Caco-2 (cell line): Measurements from ENCODE around the gene TMEM117. TPM values are rescaled to one million over a fixed set of nuclear protein-coding genes. Genes with fewer than 3 reads are reported as not detected.

ENCODE experiments used
- BruUV-seq: library from RNA; stranded (reverse); fragments of 400-500 nt; replicated peaks from 2 replicates; lab custom pipeline; 2021; lab: Mats Ljungman, UMichigan
- CTCF ChIA-PET: fragments of 300-600 bp; sonication (Branson Sonifier 250); formaldehyde crosslinking; loops from one replicate; lab custom pipeline; 2022; ENCODE audit warnings: antibody characterized with exemption; lab: Charles Lee
- POLR2A ChIA-PET: fragments of 300-600 bp; sonication (Branson Sonifier 250); formaldehyde crosslinking; loops from one replicate; lab custom pipeline; 2022; ENCODE audit warnings: antibody characterized with exemption; lab: Charles Lee
- DNase-seq, 2 experiments: peaks; one replicate each; pipeline versions ENCODE4 v3.0.0 to v3.0.0-alpha.2; 2020 to 2022
- H3K27me3 ChIP-seq: replicated peaks from 2 replicates; pipeline ENCODE4 v1.6.0; 2011; ENCODE audit warnings: low read length; ENCODE audit not compliant: control insufficient read depth, insufficient read depth
- H3K36me3 ChIP-seq: 2 replicates; pipeline ENCODE4 v1.5.1; 2011; ENCODE audit warnings: low read length; ENCODE audit not compliant: control insufficient read depth, insufficient read depth
- H3K4me1 ChIP-seq: fragments of 250-450 bp; sonication (Bioruptor Pico); 2 replicates; pipeline ENCODE4 v1.5.1; 2020; ENCODE audit warnings: mild to moderate bottlenecking
- H3K4me3 ChIP-seq: 2 replicates; pipeline ENCODE4 v1.5.1; 2011; ENCODE audit warnings: low read depth, mild to moderate bottlenecking, control low read depth, low read length
- H3K9me3 ChIP-seq: fragments of 250-450 bp; sonication (Bioruptor Pico); 2 replicates; pipeline ENCODE4 v1.5.1; 2020; ENCODE audit warnings: mild to moderate bottlenecking, moderate library complexity
- H3K27ac Mint-ChIP-seq: one replicate; pipeline ENCODE4 v1.8.0; 2022; ENCODE audit warnings: mixed read lengths; ENCODE audit not compliant: unreplicated experiment
- H3K27me3 Mint-ChIP-seq: one replicate; pipeline ENCODE4 v1.8.0; 2022; ENCODE audit warnings: mixed read lengths; ENCODE audit not compliant: insufficient read depth, unreplicated experiment
- H3K36me3 Mint-ChIP-seq: one replicate; pipeline ENCODE4 v1.8.0; 2022; ENCODE audit warnings: mild to moderate bottlenecking, mixed read lengths; ENCODE audit not compliant: insufficient read depth, unreplicated experiment
- H3K4me1 Mint-ChIP-seq: one replicate; pipeline ENCODE4 v1.8.0; 2022; ENCODE audit warnings: low read depth, mixed read lengths; ENCODE audit not compliant: unreplicated experiment
- H3K4me3 Mint-ChIP-seq: one replicate; pipeline ENCODE4 v1.8.0; 2022; ENCODE audit warnings: mild to moderate bottlenecking, moderate library complexity, mixed read lengths; ENCODE audit not compliant: unreplicated experiment
- H3K9me3 Mint-ChIP-seq: one replicate; pipeline ENCODE4 v1.8.0; 2022; ENCODE audit warnings: mixed read lengths; ENCODE audit not compliant: unreplicated experiment
- intact Hi-C: fragments of 100-400 bp; cut with micrococcal nuclease; formaldehyde crosslinking; loops from one replicate; pipeline ENCODE4 v1.10.0; 2022; ENCODE audit not compliant: unreplicated experiment
- total RNA-seq: library from RNA; stranded (reverse); gene quantifications from 2 replicates; pipeline ENCODE4 v1.2.3, GENCODE V29; 2022
- TF ChIP-seq, protein P1 (sequence below), 2 experiments: fragments of 200-600 bp in 1 of 2; IDR thresholded peaks; 1 replicate in 1 of 2; 2 replicates in 1 of 2; pipeline versions ENCODE4 v1.5.1 to v1.8.0; 2011 to 2022; ENCODE audit warnings: antibody characterized with exemption in 1 of 2, control low read depth in 1 of 2, inconsistent platforms in 1 of 2, low read depth in 1 of 2, low read length in 1 of 2, mild to moderate bottlenecking in 1 of 2, moderate library complexity in 1 of 2; ENCODE audit not compliant: insufficient read depth in 1 of 2, severe bottlenecking in 1 of 2, unreplicated experiment in 1 of 2

The TMEM117 gene
- total RNA-seq, 1 experiment from 2014 or later: 34.1 TPM

DNA sequence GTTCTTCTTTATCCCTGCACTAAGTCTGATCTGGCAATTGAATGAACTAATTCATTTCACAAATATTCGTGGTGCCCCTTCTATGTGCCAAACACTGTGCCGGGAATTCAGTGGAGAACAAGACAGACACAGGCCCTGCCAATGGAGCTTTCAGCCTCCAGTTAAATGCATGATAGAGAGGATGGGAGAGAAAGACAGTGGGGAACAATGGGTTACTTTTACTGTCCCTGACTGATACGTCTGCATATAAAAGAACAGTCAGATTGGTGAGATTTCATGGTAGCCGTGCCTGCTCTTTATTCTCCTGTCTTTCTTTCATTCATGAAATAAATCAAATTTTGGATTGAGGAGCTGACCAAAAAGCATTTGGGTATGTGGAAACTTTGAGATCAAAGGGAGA, 78.5 kb downstream of the TMEM117 start:
- no peaks in the 10 kb centered on the region for H3K36me3 ChIP-seq
- H3K9me3 Mint-ChIP-seq: no peaks in the 10 kb centered on the region
- H3K36me3 Mint-ChIP-seq: no peaks in the 10 kb centered on the region
- no peak overlapping the region for H3K4me3 ChIP-seq
- DNase-seq: no peak
- TF ChIP-seq, protein P1, sequence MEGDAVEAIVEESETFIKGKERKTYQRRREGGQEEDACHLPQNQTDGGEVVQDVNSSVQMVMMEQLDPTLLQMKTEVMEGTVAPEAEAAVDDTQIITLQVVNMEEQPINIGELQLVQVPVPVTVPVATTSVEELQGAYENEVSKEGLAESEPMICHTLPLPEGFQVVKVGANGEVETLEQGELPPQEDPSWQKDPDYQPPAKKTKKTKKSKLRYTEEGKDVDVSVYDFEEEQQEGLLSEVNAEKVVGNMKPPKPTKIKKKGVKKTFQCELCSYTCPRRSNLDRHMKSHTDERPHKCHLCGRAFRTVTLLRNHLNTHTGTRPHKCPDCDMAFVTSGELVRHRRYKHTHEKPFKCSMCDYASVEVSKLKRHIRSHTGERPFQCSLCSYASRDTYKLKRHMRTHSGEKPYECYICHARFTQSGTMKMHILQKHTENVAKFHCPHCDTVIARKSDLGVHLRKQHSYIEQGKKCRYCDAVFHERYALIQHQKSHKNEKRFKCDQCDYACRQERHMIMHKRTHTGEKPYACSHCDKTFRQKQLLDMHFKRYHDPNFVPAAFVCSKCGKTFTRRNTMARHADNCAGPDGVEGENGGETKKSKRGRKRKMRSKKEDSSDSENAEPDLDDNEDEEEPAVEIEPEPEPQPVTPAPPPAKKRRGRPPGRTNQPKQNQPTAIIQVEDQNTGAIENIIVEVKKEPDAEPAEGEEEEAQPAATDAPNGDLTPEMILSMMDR (IDR thresholded peaks at IDR 0.05; ENCODE audit: insufficient read depth in 1 of 2, low read depth in 1 of 2, low read length in 1 of 2, severe bottlenecking in 1 of 2, unreplicated experiment in 1 of 2): no peak
- intact Hi-C loops: no loop called here
- H3K27me3 ChIP-seq: no peaks in the 10 kb centered on the region
- no peaks in the 10 kb centered on the region for H3K4me1 ChIP-seq
- H3K27ac Mint-ChIP-seq: no peak overlapping the region
- H3K4me1 Mint-ChIP-seq: no peaks in the 10 kb centered on the region
- POLR2A ChIA-PET: no interaction called here
- CTCF ChIA-PET: no interaction called here
- no peak overlapping the region for H3K4me3 Mint-ChIP-seq
- H3K27me3 Mint-ChIP-seq: no peaks in the 10 kb centered on the region
- no peaks in the 10 kb centered on the region for H3K9me3 ChIP-seq
- no TSS peak for BruUV-seq

DNA sequence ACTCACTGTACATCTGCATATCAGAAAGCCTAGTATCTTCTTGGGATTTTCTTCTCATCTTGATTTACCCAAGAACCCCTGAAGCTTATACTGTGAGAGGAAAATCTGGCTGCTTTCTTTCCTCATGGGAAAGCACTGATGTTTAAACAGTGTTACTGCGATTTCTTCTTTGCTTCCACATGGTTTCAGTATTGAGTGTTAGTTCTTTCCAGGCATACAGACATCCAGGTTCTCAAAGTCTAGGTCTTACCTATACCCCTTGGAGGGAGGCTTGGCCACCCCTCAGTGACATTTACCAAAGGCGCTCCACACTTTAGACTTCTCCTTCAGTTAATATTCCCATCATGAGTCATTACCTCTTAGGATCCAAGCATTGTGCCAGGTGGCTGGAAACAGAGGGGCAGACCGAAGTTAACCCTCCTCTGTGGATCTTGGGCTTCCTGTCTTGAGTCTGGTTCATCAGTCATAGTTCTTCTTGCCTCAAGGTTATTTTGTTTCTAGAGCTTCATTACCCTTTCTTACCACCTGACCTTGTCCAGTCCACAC, 79.1 kb downstream of the TMEM117 start:
- Histone ChIP-seq H3K4me3 (no peak overlapping the region), H3K36me3 (no peaks in the 10 kb centered on the region), H3K4me1 (no peaks in the 10 kb centered on the region), H3K27me3 (no peaks in the 10 kb centered on the region), H3K9me3 (no peaks in the 10 kb centered on the region)
- no peak overlapping the region for H3K4me3 Mint-ChIP-seq
- POLR2A ChIA-PET: no interaction called here
- no TSS peak for BruUV-seq
- no peaks in the 10 kb centered on the region for H3K27me3 Mint-ChIP-seq
- no peaks in the 10 kb centered on the region for H3K4me1 Mint-ChIP-seq
- intact Hi-C loops: loop anchor here (1.0 kb wide), 1 partner anchor 23 kb away; no protein-coding TSS in a partner anchor
- H3K9me3 Mint-ChIP-seq: no peaks in the 10 kb centered on the region
- TF ChIP-seq, protein P1 (IDR thresholded peaks at IDR 0.05; ENCODE audit: insufficient read depth in 1 of 2, low read depth in 1 of 2, low read length in 1 of 2, severe bottlenecking in 1 of 2, unreplicated experiment in 1 of 2): peak; percentile 31 to 41
- CTCF ChIA-PET: no interaction called here
- DNase-seq: peak in 1 of 2 experiments; percentile 7
- H3K27ac Mint-ChIP-seq: no peak overlapping the region
- no peaks in the 10 kb centered on the region for H3K36me3 Mint-ChIP-seq

DNA sequence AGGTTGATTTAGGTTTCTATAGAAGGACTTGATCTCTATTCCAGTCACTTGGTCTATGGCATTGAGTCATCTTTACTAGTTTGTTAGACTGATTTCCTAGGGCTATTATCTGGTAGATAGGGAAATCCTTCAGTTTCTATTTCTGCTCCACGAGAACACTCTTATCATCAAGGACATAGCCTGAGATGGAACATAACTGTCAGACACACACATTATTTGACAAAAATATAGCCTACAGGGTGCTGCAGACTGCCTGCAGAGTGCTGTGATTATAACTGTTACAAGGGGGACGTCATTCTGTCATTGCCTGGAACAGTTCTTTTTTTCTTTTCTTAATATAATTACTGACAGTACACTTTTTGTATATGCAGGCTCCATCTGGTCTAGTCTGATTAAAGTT, 82.0 kb downstream of the TMEM117 start:
- no peaks in the 10 kb centered on the region for H3K36me3 Mint-ChIP-seq
- H3K4me3 Mint-ChIP-seq: no peak overlapping the region
- Histone ChIP-seq H3K4me1 (no peaks in the 10 kb centered on the region), H3K4me3 (no peak overlapping the region), H3K27me3 (no peaks in the 10 kb centered on the region), H3K9me3 (no peaks in the 10 kb centered on the region), H3K36me3 (no peaks in the 10 kb centered on the region)
- peaks cover 7% of the 10 kb centered on the region for H3K4me1 Mint-ChIP-seq
- H3K27ac Mint-ChIP-seq: no peak overlapping the region
- H3K27me3 Mint-ChIP-seq: no peaks in the 10 kb centered on the region
- ChIA-PET CTCF (no interaction called here), POLR2A (no interaction called here)
- intact Hi-C loops: no loop called here
- TF ChIP-seq, protein P1 (IDR thresholded peaks at IDR 0.05; ENCODE audit: insufficient read depth in 1 of 2, low read depth in 1 of 2, low read length in 1 of 2, severe bottlenecking in 1 of 2, unreplicated experiment in 1 of 2): no peak
- DNase-seq: no peak
- no peaks in the 10 kb centered on the region for H3K9me3 Mint-ChIP-seq
- no TSS peak for BruUV-seq
